HepG2 (cell line): ENCODE data around the gene ABHD18. TPM values are rescaled to one million over a fixed set of nuclear protein-coding genes. Genes with fewer than 3 reads are reported as not detected.
A peak's percentile ranks its signal among the peaks of the same experiment; 100 is the strongest.

Source experiments
- CEBPB ChIP-seq: IDR thresholded peaks from 2 replicates; pipeline ENCODE4 v1.6.1; 2011; ENCODE audit warnings: low read depth, low read length, improper control_type of control experiment, borderline replicate concordance
- CEBPG ChIP-seq: IDR thresholded peaks from 2 replicates; pipeline ENCODE4 v1.6.1; 2016
- GABPB1 ChIP-seq: IDR thresholded peaks from 2 replicates; pipeline ENCODE4 v1.6.1; 2016; ENCODE audit warnings: mild to moderate bottlenecking, missing genetic modification reagents, moderate library complexity, missing compliant biosample characterization
- KAT2B ChIP-seq: fragments of 150-350 bp; IDR thresholded peaks from 2 replicates; pipeline ENCODE4 v1.6.1; 2014; ENCODE audit warnings: low read depth, low read length, borderline replicate concordance
- MEF2D ChIP-seq: sonication (generic); formaldehyde crosslinking; IDR thresholded peaks from 2 replicates; pipeline ENCODE4 v1.5.1; 2020; ENCODE audit warnings: mild to moderate bottlenecking, missing genetic modification reagents
- NCOA5 ChIP-seq: sonication (generic); formaldehyde crosslinking; IDR thresholded peaks from 2 replicates; pipeline ENCODE4 v1.4.0; 2020; ENCODE audit warnings: missing genetic modification reagents
- SNAI1 ChIP-seq: sonication (generic); formaldehyde crosslinking; IDR thresholded peaks from 2 replicates; pipeline ENCODE4 v1.5.0; 2020; ENCODE audit warnings: mild to moderate bottlenecking, missing genetic modification reagents, borderline replicate concordance
- TOPORS ChIP-seq: sonication (generic); formaldehyde crosslinking; IDR thresholded peaks from 2 replicates; pipeline ENCODE4 v1.8.0; 2023; ENCODE audit warnings: mild to moderate bottlenecking, missing genetic modification reagents
- ZBTB7A ChIP-seq: sonication (generic); formaldehyde crosslinking; IDR thresholded peaks from 2 replicates; pipeline ENCODE4 v1.8.0; 2022; ENCODE audit warnings: mild to moderate bottlenecking, missing genetic modification reagents
- ZEB1 ChIP-seq: IDR thresholded peaks from 2 replicates; pipeline ENCODE4 v1.6.1; 2012; ENCODE audit warnings: mild to moderate bottlenecking, low read depth, inconsistent platforms; ENCODE audit not compliant: insufficient replicate concordance
- ZNF335 ChIP-seq: sonication (generic); formaldehyde crosslinking; IDR thresholded peaks from 2 replicates; pipeline ENCODE4 v1.4.0; 2020; ENCODE audit warnings: missing genetic modification reagents
- polyA plus RNA-seq, 8 experiments: library from polyadenylated mRNA; depleted of rRNA in 3 of 8; stranded (reverse) in 7 of 8; unstranded in 1 of 8; fragments of >200 nt; fragmentation: Illumina TruSeq in 4 of 8; extraction: Trizol in 4 of 8; gene quantifications; 2 replicates each; pipeline versions ENCODE4 v1.2.1 to v1.2.3, GENCODE V29; 2011 to 2016; ENCODE audit warnings: low read depth in 4 of 8, missing spikeins in 1 of 8, mixed read lengths in 1 of 8; ENCODE audit not compliant: insufficient read depth in 1 of 8
- total RNA-seq, 5 experiments: library from RNA; depleted of rRNA; stranded (reverse); fragments of >200 nt; fragmentation: Illumina TruSeq; extraction: Trizol; gene quantifications; 2 replicates each; pipeline ENCODE4 v1.2.3, GENCODE V29; 2016; ENCODE audit warnings: low read depth in 1 of 5
- TF ChIP-seq, protein P1 (sequence below): sonication (generic); formaldehyde crosslinking; IDR thresholded peaks from 2 replicates; pipeline ENCODE4 v1.5.0; 2020; ENCODE audit warnings: mild to moderate bottlenecking, missing genetic modification reagents, moderate library complexity
- TF ChIP-seq, protein P2 (sequence below): sonication (generic); formaldehyde crosslinking; IDR thresholded peaks from 2 replicates; pipeline ENCODE4 v1.9.0; 2021; ENCODE audit warnings: mild to moderate bottlenecking, missing genetic modification reagents
- TF ChIP-seq, protein P3 (sequence below): sonication (generic); formaldehyde crosslinking; IDR thresholded peaks from 2 replicates; pipeline ENCODE4; 2020; ENCODE audit warnings: missing genetic modification reagents, mild to moderate bottlenecking, borderline replicate concordance
- TF ChIP-seq, protein P4 (sequence below): IDR thresholded peaks from 2 replicates; pipeline ENCODE4 v1.6.1; 2016; ENCODE audit warnings: low read depth, borderline replicate concordance

The ABHD18 gene
- total and polyA plus RNA-seq, 2 of the 13 experiments (the other 11 are each of a cell fraction or from before 2014, with no cell fraction given) = 5.5 to 16.3 TPM

DNA sequence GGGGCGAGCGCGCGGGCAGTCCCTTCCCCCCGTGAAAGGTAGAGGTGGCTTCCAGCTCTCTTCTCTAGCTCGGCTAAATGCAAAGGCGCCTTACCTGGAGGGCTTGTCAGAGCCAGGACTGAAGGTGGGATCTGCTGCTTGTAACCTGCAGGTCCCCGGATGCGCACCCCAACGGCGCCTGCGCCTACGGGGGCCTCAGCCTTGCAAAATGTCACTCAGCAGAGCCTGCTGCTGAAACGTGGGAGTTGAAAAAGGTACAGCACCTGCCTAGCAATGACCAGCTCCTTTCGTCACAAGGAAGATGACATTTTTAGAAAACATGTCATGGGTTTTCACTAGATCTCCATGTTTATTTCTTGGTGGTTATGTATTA lies 583 bp downstream of the ABHD18 start (continued):
- TF ChIP-seq, protein P1, sequence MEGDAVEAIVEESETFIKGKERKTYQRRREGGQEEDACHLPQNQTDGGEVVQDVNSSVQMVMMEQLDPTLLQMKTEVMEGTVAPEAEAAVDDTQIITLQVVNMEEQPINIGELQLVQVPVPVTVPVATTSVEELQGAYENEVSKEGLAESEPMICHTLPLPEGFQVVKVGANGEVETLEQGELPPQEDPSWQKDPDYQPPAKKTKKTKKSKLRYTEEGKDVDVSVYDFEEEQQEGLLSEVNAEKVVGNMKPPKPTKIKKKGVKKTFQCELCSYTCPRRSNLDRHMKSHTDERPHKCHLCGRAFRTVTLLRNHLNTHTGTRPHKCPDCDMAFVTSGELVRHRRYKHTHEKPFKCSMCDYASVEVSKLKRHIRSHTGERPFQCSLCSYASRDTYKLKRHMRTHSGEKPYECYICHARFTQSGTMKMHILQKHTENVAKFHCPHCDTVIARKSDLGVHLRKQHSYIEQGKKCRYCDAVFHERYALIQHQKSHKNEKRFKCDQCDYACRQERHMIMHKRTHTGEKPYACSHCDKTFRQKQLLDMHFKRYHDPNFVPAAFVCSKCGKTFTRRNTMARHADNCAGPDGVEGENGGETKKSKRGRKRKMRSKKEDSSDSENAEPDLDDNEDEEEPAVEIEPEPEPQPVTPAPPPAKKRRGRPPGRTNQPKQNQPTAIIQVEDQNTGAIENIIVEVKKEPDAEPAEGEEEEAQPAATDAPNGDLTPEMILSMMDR (CRISPR knock-in tag) = 0 out of 2 replicates have a peak, but pooled peaks have one; percentile 1
- TF ChIP-seq, protein P2, sequence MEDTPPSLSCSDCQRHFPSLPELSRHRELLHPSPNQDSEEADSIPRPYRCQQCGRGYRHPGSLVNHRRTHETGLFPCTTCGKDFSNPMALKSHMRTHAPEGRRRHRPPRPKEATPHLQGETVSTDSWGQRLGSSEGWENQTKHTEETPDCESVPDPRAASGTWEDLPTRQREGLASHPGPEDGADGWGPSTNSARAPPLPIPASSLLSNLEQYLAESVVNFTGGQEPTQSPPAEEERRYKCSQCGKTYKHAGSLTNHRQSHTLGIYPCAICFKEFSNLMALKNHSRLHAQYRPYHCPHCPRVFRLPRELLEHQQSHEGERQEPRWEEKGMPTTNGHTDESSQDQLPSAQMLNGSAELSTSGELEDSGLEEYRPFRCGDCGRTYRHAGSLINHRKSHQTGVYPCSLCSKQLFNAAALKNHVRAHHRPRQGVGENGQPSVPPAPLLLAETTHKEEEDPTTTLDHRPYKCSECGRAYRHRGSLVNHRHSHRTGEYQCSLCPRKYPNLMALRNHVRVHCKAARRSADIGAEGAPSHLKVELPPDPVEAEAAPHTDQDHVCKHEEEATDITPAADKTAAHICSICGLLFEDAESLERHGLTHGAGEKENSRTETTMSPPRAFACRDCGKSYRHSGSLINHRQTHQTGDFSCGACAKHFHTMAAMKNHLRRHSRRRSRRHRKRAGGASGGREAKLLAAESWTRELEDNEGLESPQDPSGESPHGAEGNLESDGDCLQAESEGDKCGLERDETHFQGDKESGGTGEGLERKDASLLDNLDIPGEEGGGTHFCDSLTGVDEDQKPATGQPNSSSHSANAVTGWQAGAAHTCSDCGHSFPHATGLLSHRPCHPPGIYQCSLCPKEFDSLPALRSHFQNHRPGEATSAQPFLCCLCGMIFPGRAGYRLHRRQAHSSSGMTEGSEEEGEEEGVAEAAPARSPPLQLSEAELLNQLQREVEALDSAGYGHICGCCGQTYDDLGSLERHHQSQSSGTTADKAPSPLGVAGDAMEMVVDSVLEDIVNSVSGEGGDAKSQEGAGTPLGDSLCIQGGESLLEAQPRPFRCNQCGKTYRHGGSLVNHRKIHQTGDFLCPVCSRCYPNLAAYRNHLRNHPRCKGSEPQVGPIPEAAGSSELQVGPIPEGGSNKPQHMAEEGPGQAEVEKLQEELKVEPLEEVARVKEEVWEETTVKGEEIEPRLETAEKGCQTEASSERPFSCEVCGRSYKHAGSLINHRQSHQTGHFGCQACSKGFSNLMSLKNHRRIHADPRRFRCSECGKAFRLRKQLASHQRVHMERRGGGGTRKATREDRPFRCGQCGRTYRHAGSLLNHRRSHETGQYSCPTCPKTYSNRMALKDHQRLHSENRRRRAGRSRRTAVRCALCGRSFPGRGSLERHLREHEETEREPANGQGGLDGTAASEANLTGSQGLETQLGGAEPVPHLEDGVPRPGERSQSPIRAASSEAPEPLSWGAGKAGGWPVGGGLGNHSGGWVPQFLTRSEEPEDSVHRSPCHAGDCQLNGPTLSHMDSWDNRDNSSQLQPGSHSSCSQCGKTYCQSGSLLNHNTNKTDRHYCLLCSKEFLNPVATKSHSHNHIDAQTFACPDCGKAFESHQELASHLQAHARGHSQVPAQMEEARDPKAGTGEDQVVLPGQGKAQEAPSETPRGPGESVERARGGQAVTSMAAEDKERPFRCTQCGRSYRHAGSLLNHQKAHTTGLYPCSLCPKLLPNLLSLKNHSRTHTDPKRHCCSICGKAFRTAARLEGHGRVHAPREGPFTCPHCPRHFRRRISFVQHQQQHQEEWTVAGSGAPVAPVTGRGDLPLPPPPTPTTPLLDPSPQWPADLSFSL (CRISPR knock-in tag) = 0 out of 2 replicates have a peak, but pooled peaks have one; percentile 13
- TF ChIP-seq NCOA5 (CRISPR knock-in tag) = no peak
- peak; percentile 81 for TF ChIP-seq ZEB1
- TF ChIP-seq, protein P3, sequence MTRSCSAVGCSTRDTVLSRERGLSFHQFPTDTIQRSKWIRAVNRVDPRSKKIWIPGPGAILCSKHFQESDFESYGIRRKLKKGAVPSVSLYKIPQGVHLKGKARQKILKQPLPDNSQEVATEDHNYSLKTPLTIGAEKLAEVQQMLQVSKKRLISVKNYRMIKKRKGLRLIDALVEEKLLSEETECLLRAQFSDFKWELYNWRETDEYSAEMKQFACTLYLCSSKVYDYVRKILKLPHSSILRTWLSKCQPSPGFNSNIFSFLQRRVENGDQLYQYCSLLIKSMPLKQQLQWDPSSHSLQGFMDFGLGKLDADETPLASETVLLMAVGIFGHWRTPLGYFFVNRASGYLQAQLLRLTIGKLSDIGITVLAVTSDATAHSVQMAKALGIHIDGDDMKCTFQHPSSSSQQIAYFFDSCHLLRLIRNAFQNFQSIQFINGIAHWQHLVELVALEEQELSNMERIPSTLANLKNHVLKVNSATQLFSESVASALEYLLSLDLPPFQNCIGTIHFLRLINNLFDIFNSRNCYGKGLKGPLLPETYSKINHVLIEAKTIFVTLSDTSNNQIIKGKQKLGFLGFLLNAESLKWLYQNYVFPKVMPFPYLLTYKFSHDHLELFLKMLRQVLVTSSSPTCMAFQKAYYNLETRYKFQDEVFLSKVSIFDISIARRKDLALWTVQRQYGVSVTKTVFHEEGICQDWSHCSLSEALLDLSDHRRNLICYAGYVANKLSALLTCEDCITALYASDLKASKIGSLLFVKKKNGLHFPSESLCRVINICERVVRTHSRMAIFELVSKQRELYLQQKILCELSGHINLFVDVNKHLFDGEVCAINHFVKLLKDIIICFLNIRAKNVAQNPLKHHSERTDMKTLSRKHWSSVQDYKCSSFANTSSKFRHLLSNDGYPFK (CRISPR knock-in tag) = no peak
- TF ChIP-seq SNAI1 (CRISPR knock-in tag) = 0 out of 2 replicates have a peak, but pooled peaks have one; percentile 47
- TF ChIP-seq, protein P4, sequence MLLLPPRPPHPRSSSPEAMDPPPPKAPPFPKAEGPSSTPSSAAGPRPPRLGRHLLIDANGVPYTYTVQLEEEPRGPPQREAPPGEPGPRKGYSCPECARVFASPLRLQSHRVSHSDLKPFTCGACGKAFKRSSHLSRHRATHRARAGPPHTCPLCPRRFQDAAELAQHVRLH = 0 out of 2 replicates have a peak, but pooled peaks have one; percentile 7
- no peak for TF ChIP-seq GABPB1 (CRISPR knock-in tag)
- TF ChIP-seq ZNF335 (CRISPR knock-in tag) = no peak
- TF ChIP-seq ZBTB7A (CRISPR knock-in tag) = 0 out of 2 replicates have a peak, but pooled peaks have one; percentile 8
- no peak for TF ChIP-seq KAT2B
- TF ChIP-seq CEBPB = 0 out of 2 replicates have a peak, but pooled peaks have one; percentile 11
- peak; percentile 18; the same call in 1 of the 2 replicates for TF ChIP-seq TOPORS
- 0 out of 2 replicates have a peak, but pooled peaks have one; percentile 9 for TF ChIP-seq MEF2D
- peak; percentile 32; the same call in 1 of the 2 replicates for TF ChIP-seq CEBPG (CRISPR knock-in tag)
